CD1c-positive myeloid dendritic cell (primary cell): ENCODE measurements around the gene TCF7.

ENCODE experiments used
- DNase-seq: peaks from one replicate; pipeline ENCODE4 v3.0.0-alpha.2; 2016; ENCODE audit errors: extremely low spot score

Gene TCF7

GRCh38 chr5:134113363-134113889 lies 1.1 kb upstream of the TCF7 start:
- no peak for DNase-seq

GRCh38 chr5:134114886-134115805 lies 665 bp downstream of the TCF7 start:
- DNase-seq = no peak

- no peak for DNase-seq
Measured at GRCh38 chr5:134115806-134116175, 1.3 kb downstream of the TCF7 start.

GRCh38 chr5:134116286-134116685 lies 1.8 kb downstream of the TCF7 start:
- DNase-seq = no peak

- no peak for DNase-seq
Measured at GRCh38 chr5:134116789-134117761, 2.6 kb downstream of the TCF7 start.

- DNase-seq = peak; percentile 44
Measured at GRCh38 chr5:134118212-134118835, 3.8 kb downstream of the TCF7 start.

- no peak for DNase-seq
Measured at GRCh38 chr5:134119720-134120119, 5.2 kb downstream of the TCF7 start.

- DNase-seq = no peak
Measured at GRCh38 chr5:134120386-134121138, 6.1 kb downstream of the TCF7 start.

GRCh38 chr5:134122530-134122929 lies 8.0 kb downstream of the TCF7 start:
- no peak for DNase-seq

- DNase-seq = no peak
Measured at GRCh38 chr5:134123360-134123759, 8.9 kb downstream of the TCF7 start.

GRCh38 chr5:134124289-134125038 lies 10.0 kb downstream of the TCF7 start:
- no peak for DNase-seq

GRCh38 chr5:134125039-134126015 lies 10.8 kb downstream of the TCF7 start:
- no peak for DNase-seq

- DNase-seq = no peak
Measured at GRCh38 chr5:134127376-134127861, 12.9 kb downstream of the TCF7 start.

GRCh38 chr5:134127988-134128647 lies 13.6 kb downstream of the TCF7 start:
- DNase-seq = no peak

GRCh38 chr5:134128648-134128995 lies 14.1 kb downstream of the TCF7 start:
- DNase-seq = no peak

- DNase-seq = no peak
Measured at GRCh38 chr5:134129411-134130238, 15.1 kb downstream of the TCF7 start.

GRCh38 chr5:134130239-134130945 lies 15.9 kb downstream of the TCF7 start:
- no peak for DNase-seq
